HG03135 (cell line): ENCODE data around the gene CBR1.

ENCODE experiments used
- ATAC-seq: cut with Tn5 transposase; IDR thresholded peaks from one replicate; pipeline ENCODE4 v1.9.1; 2021; ENCODE audit warnings: mild to moderate bottlenecking, moderate library complexity; ENCODE audit not compliant: unreplicated experiment

Gene CBR1

GRCh38 chr21:36069713-36070583, at the start of gene CBR1:
Gene CBR1, plus strand, starts transcription at chr21:36070024. Its CDS starts 92 bp downstream, at chr21:36070116.
- ATAC-seq = peak; percentile 97

DNA sequence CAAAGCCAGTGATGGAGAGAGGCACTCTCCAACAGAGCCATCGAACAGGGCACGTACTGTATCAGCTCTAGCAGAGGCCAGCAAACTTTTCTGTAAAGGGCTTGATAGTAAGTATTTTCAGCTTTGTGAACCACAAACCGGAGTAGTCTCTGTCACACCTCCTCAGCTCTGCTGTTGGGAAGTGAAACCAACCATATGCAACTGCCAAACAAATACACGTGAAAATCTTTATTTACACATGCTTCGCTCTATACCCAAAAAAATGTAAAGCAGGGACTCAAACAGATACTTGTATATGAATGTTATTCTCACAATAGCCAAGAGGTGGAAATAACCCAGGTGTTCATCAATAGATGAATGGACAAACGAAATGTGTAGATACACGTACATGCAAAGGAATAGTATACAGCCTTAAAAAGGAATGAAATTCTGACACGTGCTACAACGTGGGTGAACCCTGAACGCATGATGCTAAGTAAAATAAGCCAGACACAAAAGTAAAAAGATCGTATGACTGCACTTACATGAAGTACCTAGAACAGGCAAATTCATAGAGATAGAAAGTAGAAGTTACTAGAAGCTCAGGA, 48.5 kb upstream of the CBR1 start:
- ATAC-seq = peak; percentile 65

DNA sequence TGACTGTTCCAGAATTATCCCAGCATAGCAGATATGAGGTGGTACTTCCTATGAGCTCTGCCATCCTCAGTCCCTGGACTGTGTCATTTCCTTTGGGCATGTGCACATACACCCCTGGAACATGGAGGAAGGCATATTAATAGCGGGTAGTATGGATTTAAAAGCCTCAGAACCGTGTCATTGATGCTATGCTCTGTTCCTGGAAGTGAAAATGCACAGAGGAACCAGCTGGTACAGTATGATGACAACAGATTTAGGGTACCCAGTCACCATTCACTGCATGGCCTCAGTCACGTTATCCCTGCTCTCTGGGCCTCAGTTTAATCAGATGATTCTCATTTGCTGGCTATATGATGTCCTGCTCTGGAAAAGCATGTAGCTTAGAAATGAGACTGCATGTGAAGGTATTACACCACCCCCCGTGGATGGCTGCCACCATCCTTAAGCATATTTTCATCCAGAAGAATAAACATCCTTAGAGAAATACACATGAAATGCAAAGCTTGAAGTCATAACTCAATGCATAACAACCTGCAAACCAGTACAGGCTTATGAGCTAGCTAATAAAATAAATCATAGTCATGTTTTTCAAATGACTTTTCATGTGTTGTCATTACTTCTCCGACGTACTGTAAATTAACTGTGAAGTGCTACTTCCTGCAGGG, 47.3 kb upstream of the CBR1 start:
- ATAC-seq = no peak

DNA sequence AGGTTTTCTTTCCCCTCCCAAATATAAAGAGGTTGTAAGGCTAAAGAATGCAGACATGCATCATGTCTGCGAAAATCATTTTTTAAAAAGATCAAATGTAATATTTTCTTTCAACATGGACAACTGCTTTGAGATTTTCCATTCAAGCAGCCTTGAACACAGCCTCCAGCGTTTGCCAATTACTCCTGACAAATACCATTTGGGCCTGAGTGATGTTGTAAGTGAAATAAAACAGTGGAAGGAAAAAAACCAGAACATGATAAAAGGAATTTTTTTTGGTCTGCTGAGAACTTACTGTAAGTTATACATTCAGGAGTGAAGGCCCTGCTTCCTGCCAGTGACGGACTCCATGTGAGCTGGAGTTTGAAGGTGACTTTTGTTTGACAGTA, 46.7 kb upstream of the CBR1 start:
- no peak for ATAC-seq

DNA sequence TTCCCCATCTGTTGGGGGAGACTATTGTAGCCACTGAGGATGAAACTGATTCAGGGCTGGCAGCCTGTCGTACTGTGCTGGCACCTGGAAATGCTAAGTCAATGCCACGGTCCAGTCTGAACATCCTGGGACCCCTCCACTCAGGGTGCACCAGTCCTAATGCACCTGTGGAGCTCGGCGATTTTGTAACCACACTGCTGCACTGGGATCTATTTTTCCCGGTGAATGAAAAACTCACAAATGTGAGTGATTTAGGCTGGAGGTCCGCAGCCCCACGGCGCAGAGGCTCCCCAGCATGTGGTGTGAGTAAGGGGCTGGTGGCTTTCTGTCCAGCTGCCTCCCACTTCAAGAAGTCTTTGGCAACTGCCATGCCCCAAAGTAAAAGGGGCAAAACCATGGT, 45.0 kb upstream of the CBR1 start:
- ATAC-seq = no peak

- ATAC-seq = no peak
Measured at GRCh38 chr21:36027347-36027746, 42.5 kb upstream of the CBR1 start.

- ATAC-seq = no peak
Measured at GRCh38 chr21:36028127-36029069, 41.4 kb upstream of the CBR1 start.

GRCh38 chr21:36029309-36029708, 40.5 kb upstream of the CBR1 start:
- ATAC-seq = no peak

DNA sequence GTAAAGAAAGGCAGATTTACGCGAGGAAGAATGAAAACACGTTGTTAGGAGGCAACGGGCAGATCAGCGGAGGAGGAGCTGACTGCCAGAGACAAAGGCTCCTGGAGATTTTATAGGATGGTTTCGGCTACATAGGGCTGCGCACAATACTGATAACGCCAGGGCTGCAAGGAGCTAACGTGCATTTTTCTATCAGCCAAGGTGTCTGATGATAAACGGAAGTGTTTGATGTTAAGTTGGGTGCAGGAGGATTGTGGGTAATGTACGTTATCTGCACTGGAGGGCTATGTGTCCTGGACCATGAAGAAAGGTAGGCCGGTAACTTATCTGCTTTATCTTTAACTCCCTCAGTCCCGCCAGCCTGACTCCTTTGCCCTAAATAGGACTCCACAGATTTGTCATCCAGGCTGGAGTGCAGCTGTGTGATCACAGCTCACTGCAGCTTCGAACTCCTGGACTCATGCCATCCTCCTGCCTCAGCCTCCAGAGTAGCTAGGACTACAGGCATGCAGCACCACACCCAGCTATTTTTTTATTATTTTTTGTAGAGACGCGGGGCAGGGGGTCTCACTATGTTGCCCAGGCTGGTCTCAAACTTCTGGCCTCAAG, 39.1 kb upstream of the CBR1 start:
- ATAC-seq = no peak

DNA sequence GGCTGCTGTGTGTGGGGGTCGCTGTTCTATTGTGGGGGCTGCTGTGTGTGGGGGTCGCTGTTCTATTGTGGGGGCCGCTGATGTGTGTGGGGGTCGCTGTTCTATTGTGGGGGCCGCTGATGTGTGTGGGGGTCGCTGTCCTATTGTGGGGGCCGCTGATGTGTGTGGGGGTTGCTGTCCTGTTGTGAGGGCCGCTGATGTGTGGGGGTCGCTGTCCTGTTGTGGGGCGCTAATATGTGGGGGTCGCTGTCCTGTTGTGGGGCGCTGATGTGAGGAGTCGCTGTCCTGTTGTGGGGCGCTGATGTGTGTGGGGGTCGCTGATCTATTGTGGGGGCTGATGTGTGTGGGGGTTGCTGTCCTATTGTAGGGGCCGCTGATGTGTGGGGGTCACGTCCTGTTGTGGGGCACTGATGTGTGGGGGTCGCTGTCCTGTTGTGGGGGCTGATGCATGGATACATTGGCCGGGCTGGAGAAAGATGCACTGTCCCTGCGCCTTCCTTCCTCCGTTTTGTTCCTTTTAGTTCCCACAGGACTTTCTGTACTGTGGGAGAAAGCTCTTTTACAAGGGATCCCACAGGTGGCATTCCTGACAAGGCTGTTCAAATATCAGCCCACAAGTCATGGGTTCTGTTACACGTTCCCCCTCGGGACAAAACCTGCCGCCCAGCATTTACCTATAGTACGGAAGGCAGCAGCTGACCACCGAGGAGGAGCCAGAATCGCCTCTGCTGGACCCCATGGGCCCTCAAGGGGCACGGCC, 37.0 kb upstream of the CBR1 start:
- no peak for ATAC-seq

DNA sequence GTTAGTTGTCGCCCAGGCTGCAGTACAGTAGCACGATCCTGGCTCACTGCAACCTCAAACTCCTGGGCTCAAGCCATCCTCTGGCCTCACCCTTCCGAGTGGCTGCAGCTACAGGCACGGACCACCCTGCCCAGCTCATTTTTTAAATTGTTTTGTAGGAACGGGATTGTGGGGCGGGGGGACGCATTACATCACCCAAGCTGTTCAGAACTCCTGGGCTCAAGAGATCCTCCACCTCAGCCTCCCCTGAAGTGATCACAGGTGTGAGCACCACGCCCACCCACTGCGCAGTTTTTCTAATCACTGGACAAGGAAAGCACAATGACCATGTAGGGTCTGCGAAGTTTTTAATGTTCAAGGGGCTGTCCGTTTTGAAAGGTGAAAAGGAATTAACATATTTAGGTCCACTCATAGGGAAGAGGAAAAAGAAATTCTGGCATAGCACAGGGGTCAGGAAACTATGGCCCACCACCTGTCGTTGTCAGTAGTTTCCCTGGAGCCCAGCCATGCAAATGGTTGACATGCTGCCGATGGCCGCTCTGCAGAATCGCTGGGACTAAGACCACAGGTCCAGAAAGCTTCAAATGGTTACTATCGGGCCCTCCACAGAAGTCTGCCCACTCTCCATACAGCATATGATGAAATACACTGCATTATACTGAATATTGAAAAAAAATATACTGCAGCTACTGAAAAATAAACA, 35.5 kb upstream of the CBR1 start:
- no peak for ATAC-seq

- ATAC-seq = no peak
Measured at GRCh38 chr21:36035381-36035791, 34.4 kb upstream of the CBR1 start.

DNA sequence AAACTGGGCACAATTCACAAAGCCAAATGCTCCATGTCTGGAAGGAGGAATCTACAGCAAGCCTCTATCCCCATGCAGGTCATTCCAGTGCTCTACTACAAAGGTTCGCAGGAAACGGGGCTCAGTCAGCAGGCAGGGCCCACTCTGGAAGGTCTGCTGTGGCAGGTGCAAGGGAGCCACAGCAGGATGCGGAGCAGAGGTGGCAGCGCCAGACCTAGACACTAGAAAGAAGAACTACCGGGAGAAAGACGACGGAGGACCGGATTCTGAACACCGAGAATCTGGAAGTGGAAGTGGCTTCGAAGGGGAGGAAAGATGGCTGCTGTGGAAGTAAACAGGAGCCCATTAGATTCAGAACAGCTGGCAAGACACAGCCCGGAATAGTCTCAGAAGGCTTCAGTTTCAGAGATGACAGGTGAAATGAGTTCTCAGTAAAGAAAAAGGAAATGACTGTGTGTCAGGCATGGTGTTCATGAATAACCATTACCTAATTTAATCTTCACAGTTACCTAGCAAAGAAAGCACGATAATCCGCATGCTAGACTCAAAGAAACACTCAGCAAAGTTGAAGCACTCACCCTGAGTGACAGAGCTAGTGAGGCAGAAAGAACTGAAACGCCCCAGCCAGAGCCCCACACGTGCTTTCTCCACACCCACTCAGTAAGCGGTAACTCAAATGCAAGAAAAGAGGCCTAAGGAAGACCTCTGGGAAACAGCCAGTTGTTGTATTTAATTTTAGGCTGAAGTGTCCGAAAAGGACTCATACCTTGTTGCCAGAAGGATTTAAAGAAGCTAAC, 30.9 kb upstream of the CBR1 start:
- no peak for ATAC-seq

DNA sequence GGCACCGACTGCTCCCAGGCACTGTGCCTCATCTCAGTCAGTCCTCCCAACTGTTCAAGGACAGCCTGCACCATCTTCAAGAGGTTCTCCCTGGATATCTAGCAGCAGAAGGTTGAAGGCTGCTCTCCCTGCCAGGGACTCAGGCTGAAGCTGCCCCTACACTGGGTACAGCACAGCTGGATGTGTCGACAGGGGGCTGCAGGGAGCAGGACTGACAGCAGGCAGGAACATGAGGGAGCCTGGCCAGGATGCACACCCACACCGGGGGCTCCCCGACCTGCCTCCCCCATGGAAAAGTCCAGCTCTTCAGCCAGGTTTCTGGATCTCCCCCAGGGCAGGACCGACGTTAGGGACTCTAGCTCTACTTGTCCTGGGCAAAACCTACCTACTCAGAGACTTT, 30.0 kb upstream of the CBR1 start:
- ATAC-seq = no peak

GRCh38 chr21:36040389-36040788, 29.4 kb upstream of the CBR1 start:
- ATAC-seq = no peak

GRCh38 chr21:36041910-36042309, 27.9 kb upstream of the CBR1 start:
- ATAC-seq = no peak

DNA sequence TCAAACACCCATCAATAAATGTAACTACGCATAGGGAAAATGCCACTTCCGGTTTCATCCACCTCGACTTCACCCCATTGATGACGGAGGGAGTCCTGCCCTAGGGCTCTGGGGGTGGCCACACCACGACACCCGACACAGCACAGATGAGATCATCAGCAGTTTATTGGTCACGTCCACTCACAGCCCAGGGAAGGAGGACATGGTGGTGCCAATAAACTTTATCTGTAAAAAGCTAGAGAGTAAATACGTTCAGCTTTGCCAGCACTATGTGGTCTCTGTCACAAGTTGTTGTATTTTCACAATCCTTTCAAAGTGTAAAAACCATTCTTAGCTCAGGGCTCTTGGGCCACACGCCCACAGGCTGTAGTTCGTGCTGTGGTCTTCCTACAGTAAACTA, 25.8 kb upstream of the CBR1 start:
- no peak for ATAC-seq

DNA sequence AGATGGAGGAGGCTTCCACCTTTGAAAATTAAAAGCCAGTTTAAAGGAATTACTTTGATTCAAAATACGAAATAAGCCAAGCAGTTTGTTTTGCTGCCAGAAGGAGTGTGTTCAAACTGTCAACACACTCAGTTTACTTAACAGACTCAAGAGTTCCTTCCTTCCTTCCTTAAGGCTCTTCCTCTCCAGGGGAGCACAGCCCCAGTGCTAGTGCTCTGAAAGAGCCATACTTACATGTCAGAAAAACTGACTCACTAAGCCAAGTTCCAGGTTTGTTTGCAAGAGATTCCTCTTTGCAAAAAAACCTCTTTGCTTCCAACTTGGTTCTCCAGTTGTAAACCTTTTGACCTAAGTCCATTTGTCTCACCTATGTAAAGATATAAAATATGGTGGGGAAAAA, 23.8 kb upstream of the CBR1 start:
- no peak for ATAC-seq
